Measurements from ENCODE around the gene KCNQ1.

The KCNQ1 gene

GRCh38 chr11:2651054-2651617, 206.3 kb downstream of the KCNQ1 start:
- no peak for DNase-seq (ENCODE audit: low read depth)

GRCh38 chr11:2651826-2652271, 207.0 kb downstream of the KCNQ1 start:
- DNase-seq (ENCODE audit: low read depth), result no peak

- DNase-seq (ENCODE audit: low read depth), result no peak
Measured at GRCh38 chr11:2652333-2653197, 207.8 kb downstream of the KCNQ1 start.

DNA sequence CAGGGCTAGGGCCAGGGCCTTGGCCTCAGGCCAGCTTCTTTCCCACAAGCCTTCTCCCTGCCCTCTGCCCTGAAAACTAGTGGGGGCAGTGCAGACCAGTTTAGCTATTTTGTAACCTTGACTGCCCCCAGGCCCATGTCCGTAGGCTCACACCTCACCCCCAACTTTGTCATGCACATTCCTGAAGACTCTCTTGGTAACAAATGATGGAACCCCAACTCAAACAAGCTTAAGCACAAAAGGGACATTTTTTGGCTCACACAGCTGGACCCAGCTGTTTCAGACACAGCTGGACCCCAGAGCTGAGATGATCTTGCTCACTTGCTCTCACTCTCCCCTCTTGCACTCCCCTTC, 208.4 kb downstream of the KCNQ1 start:
- no peak for DNase-seq (ENCODE audit: low read depth)

DNA sequence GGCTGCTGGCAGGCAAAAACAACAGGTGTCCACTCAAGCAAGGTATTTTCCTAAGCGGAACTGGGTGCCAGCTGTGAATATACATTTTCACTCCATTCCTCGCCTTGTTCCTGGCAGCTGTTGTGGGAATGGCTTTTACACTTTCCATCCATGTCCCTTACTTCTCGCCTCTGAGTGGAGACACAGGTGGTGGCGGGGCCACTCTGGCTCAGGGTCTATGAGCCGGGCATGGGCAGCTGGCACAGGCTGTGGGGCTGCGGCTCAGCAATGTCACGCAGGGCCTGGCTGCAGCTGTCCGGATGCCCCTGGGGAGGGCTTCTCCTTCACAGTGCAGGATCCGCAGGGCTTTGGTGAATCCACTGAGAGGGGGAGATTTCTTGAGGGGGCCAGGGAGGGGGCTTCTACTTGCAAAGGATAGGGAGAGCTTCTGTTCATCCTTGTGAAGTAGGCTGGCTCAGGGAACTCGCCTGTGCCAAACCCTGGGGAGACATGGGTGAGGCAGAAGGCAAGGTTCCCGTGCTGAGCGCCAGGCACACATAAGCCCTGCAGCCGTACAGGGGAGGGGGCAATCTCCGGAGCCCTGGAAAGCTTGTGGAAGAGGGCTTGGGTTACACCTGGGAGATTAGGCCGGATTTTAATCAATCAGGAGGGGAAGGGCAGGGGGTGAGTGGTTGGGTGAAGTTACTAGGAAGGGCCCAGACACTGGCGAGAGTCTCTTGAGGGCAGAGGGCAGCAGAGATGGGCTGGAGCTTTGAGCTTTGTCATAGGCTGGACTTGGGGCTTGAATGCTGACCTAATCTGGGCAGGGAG, 209.3 kb downstream of the KCNQ1 start:
- DNase-seq (ENCODE audit: low read depth), result no peak

DNA sequence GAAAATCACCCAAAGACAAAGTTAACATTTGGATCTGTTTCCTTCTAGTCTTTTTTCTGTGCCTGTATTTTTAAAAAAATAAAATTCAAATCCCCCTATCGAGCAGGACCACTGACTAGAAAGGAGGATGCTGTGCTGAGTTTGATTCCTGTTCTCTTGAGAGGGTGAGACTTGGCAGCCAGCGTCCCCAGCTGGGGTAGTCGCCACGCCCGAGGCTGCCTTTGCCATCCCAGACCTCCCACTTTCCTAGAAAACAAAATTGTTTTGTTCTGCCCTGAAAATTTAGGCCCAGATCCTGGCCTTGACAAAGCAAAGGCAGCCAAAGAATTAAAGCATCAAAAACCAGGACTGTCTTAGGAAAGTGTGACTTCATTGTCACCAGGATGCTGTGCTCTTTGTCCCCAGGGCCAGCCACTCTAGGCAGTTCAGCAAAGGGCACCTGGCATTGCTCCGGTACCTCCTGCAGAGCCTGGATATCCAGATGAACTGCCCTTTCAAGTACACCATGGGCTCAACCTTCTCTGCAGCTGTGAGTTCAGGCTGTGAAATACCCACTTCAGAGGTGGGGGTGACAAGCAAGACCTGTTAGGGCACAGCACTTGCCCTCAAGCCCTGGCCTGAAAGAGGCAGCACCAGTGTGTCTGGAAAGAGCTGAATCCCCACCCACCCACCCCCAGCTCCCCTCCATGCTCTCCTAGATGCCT, 210.4 kb downstream of the KCNQ1 start:
- no peak for DNase-seq (ENCODE audit: low read depth)

DNA sequence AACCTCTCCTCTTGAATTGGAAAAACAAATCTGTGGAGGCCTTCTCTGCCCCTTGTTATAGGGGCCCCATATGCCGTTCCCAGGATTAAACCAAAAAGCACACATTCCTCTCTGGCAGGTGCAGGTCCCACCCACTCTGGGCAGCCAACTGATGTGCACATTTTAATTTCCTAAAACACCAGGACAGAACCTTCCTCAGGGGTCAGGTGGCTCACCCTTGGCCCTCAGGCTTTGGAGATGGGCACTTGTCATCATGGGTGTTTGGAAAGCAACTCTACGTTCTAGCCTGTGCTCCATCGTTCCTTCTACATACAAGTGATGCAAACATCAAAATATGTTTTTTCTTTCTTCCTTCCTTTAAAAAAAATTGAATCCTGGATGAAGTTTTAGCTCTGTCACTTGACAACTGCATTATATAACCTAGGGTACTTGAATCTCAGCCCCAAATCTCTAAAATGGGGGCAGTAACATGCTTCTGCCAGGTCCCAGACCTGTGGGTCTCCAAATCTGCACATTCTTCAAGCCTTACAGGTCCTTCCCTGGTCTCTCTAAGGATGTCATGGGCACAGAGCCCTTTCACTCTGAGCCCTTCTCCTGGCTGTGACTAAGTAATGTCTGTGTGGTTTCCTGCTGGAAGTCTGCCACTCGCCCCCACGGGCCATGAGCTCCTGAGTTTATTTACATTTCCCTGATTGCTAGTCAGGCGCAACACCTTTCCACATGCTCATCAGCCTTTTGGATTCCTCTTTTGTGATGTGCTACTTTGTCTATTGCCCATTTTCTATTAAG, 211.2 kb downstream of the KCNQ1 start:
- DNase-seq (ENCODE audit: low read depth), result no peak

GRCh38 chr11:2656859-2657258, 212.1 kb downstream of the KCNQ1 start:
- no peak for DNase-seq (ENCODE audit: low read depth)

- no peak for DNase-seq (ENCODE audit: low read depth)
Measured at GRCh38 chr11:2657697-2658284, 213.0 kb downstream of the KCNQ1 start.

DNA sequence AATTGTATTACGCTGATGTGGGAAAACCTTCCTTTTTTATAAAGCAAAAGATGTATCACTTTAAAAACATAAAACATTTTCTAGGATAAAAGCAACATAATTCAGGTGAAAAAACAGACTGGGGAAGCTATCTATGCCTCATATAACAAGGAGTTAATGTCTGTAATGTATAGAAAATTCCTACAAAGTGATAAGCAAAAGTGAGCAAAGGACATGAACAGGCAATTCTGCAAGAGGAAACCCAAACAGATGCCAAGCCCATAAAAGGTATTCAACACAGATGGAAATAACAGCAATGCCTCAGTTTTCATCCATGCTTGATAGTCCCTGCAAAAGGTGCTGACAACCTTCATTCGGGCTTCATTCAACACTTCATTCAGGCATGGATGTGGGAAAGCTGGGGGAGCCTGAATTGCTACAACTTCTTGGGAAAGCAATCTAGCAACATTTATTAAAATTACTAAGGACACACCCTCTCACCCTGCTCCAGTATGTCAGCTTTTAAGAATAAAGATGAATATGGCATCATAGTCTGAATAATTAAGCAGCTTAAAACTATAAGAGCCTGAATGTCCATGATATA, 215.6 kb downstream of the KCNQ1 start:
- DNase-seq (ENCODE audit: low read depth), result no peak

DNA sequence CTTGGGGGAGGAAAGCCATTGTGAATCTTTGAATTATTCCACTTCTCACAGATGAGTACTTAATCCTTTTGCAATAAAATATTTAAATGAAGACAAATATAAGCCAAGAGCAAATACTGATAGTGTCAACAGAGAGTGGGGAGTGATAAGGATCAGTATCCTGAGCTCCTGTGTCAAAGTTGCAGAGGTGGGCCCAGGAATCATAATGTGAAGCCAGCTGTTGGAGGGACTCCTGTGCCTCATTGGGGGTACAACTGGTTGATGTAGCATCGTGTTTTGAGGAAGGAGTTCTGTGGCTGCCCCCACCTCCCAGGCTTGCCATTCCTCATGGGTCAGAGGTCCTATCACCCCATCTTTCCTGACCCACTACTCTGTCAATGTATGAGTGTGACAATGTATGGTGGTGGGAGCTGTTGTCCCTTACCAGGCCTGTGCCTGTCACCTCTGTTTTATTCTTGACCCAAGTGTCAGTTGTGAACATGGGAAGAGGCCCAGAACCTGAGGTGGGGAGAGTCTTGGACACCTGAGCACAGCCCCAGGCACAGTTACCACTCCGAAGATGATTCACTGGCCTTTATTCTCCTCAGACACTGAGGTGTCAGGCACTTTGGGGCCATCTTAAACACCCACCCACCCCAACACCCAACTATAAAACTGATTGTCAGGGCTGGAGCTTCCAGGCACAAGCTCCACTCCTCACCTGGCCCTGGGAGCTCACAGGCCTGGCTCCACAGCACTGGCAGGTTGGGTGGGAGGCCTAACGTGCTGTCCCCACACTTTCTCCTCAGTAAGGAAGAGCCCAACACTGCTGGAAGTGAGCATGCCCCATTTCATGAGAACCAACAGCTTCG, 216.6 kb downstream of the KCNQ1 start:
- no peak for DNase-seq (ENCODE audit: low read depth)

- no peak for DNase-seq (ENCODE audit: low read depth)
Measured at GRCh38 chr11:2662024-2662312, 217.2 kb downstream of the KCNQ1 start.

GRCh38 chr11:2662430-2663299, 217.9 kb downstream of the KCNQ1 start:
- no peak for DNase-seq (ENCODE audit: low read depth)

DNA sequence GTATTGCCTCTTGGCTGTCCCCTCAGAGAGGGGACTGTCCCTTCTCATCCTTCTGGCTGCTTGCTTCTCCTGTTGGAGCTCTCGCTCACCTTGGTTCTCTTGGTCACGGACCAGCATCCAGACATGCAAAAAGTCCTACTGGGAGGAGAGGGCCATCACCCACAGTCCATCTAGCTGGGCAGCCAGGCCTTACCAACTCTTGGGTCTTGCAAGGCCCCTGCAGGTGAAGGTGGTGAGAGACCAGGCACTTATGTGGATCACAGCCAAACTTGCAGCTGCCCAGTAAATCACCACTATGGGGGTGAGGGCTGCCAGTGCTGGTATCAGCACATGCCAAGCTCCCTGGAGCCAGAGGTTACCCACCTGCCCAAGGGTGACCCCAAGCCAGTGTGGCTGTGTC, 218.7 kb downstream of the KCNQ1 start:
- no peak for DNase-seq (ENCODE audit: low read depth)

DNA sequence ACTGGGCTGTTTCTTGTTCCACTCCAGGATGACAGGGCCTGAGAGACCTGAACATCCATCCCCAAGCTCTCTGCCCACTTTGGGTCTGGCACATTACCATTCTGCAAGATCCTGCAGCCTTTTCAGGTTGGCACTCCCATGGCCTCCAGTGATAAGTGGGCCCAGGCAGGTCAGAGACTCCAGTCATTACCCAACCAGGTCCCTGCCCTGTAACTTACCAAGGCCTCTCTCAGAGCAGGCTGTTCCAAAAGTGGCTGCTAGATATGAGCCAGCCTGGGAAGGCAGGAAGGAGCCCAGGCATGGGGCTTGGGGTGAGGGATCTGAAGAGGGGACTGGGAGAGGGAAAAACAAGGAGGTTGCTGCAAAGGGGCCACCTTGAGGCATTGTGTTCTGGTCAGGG, 219.1 kb downstream of the KCNQ1 start:
- DNase-seq (ENCODE audit: low read depth), result no peak

GRCh38 chr11:2664376-2664775, 219.6 kb downstream of the KCNQ1 start:
- DNase-seq (ENCODE audit: low read depth), result no peak

GRCh38 chr11:2664791-2665525, 220.2 kb downstream of the KCNQ1 start:
- no peak for DNase-seq (ENCODE audit: low read depth)
